ENCODE measurements around the gene WNK1.

- no peak for TF ChIP-seq POLR2AphosphoS5 (IDR thresholded peaks at IDR 0.05; ENCODE audit: low read depth, low read length)
- TF ChIP-seq POLR2A (IDR thresholded peaks at IDR 0.05; ENCODE audit: low read depth, low read length) = no peak
- TF ChIP-seq TAF1 (IDR thresholded peaks at IDR 0.05; ENCODE audit: borderline replicate concordance, low read depth, low read length) = no peak
Measured at GRCh38 chr12:785706-786105, 33.3 kb downstream of the WNK1 start.
